NCI-H1092 (cell line): ENCODE results near the gene FOCAD.
"Not testable (repeated sequence)": the region's sequence is repeated elsewhere in the genome, so short reads cannot be mapped to it uniquely, and the experiment has no call there.

ENCODE experiments used
- DNase-seq: peaks from one replicate; lab custom pipeline; 2025; lab: John Stamatoyannopoulos, UW

FOCAD gene

GRCh38 chr9:20684035-20684874 is at the start of gene FOCAD:
FOCAD (plus strand) TSS chr9:20684259; CDS start chr9:20715354, 31,095 bp downstream.
- DNase-seq: peak; percentile 97

- no peak for DNase-seq
Observed at GRCh38 chr9:20634895-20635294, 49.2 kb upstream of the FOCAD start.

- DNase-seq: no peak
Observed at GRCh38 chr9:20636888-20637440, 47.1 kb upstream of the FOCAD start.

DNA sequence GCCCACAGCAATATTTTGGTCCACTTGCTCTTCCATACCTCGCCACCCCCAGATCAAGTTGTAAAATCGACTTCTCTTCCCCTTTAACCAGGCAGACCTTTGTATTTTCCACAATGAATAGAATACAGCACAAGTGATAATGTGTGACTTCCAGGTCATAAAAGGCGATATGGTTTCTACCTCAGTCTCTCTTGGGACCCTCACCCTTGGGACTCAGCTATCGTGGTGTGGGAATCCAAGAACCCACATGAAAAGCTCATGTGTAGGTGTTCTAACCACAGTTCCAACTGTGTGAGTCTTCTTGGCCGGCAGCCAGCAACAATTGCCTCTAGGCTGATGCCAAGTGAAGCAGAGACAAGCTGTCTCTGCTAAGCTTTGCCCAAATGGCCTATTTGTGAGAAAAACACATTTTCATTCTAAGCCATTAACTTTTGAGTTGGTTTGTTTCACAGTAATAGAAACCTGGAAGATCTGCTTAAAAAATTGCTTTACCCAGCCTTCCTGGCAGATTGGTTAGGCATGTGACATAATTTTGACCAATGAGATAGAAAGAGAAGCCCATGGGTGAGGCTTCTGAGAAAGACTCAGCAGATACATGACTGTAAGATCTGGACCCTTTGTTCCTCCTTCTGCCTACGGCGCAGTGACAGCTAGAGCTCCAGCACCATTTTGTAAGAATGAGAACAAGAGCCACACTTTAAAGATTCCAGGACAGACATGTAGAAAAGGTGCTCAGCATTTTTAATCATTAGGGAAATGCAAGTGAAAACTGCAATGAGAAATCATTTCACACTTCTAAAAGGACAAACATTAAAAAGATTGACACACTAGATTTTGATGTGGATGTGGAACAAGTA is 43.5 kb upstream of the FOCAD start:
- peak; percentile 69 for DNase-seq

GRCh38 chr9:20642045-20642444 is 42.0 kb upstream of the FOCAD start:
- no peak for DNase-seq

DNA sequence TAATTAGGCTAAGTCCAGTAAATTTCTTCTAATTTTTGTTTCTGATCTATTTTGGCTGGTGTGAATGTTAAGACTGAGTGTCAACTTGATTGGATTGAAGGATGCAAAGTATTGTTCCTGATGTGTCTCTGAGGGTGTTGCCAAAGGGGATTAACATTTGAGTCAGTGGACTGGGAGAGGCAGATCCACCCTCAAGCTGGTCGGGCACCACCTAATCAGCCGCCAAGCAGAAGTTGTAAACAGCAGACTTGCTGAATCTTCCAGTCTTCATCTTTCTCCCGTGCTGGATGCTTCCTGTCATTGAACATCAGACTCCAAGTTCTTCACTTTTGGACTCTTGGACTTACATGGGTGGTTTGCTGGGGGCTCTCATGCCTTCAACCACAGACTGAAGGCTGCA is 40.4 kb upstream of the FOCAD start:
- no peak for DNase-seq

DNA sequence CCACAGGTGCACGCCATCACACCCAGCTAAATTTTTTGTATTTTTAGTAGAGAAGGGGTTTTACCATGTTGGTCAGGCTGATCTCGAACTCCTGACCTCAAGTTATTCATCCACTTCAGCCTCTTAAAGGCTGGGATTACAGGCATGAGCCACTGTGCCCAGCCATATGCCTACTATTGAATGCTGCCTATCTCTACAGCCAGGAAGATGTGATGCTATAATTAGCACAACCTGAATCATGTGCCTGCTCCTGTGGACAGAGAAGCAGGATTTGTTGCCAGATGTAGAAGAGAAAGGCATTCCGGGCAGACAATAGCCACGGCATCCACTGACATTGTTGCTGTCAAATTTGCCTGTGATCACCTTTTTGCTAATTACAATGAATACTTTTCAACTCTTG is 37.4 kb upstream of the FOCAD start:
- no peak for DNase-seq

GRCh38 chr9:20649381-20649780 is 34.7 kb upstream of the FOCAD start:
- no peak for DNase-seq

GRCh38 chr9:20650313-20650712 is 33.7 kb upstream of the FOCAD start:
- no peak for DNase-seq

DNA sequence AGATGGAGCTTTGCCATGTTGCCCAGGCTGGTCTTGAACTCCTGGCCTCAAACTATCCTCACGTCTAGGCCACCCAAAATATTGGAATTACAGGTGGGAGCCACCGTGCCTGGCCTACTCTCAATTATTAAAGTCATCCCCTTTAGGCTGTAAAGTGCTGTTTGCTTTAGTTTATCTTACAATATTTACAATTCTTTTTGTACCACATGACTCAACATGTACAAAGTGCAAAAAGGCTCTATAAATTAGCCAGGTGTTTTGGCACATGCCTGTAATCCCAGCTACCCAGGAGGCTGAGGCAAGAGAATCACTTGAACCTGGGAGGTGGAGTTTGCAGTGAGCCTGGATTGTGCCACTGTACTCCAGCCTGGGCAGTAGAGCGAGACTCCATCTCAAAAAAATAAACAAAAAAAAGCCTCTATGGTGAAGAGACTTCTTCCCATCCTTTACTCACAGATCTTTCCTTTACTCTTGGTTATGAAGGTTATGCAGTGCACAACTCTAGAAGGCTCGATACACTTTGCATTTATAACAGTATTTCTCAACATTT is 33.2 kb upstream of the FOCAD start:
- no peak for DNase-seq

DNA sequence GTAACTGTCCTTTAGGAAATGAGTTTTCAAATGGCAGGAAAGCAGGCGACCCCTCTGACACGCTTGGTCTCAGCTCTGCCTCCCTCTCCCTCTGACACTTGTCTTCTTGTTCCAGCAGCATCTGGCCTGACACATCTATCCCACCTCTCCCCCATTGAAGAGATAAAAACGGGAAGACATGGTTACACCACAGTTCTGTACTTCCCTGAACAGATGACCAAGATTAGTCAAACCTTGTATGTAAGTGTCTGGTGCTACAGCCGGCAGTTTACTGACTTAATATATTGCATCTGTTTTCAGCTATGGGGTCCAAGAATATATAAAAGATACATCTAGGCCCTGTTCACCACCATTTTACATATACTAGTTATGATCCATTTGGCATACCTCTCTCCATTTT is 32.1 kb upstream of the FOCAD start:
- DNase-seq: no peak

- DNase-seq: not testable (repeated sequence)
Observed at GRCh38 chr9:20658246-20658667, 25.8 kb upstream of the FOCAD start.

DNA sequence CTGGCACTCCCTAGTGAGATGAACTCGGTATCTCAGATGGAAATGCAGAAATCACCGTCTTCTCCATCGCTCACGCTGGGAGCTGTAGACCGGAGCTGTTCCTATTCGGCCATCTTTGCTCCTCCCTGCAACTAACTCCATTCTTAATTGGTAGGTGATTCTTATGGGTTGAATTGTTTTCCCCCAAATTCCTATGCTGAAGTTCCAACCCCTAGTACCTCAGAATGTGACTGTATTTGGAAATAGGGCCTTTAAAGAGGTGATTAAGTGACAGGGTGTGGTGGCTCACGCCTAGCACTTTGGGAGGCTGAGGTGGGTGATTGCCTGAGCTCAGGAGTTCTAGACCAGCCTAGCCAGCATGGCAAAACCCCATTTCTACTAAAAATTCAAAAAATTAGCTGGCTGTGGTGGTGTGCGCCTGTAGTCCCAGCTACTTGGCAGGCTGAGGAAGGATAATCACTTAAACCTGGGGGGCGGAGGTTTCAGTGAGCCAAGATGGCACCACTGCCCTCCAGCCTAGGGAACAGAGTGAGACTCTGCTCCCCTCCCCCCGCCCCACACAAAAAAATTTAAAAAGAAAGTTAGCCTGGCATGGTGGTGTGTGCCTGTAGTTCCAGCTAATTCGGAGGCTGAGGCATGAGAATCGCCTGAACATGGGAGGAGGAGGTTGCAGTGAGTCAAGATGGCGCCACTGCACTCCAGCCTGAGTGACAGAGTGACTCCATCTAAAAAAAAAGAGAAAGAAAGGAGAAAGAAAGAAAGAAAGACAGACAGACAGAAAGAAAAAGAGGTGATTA is 25.2 kb upstream of the FOCAD start:
- no peak for DNase-seq

DNA sequence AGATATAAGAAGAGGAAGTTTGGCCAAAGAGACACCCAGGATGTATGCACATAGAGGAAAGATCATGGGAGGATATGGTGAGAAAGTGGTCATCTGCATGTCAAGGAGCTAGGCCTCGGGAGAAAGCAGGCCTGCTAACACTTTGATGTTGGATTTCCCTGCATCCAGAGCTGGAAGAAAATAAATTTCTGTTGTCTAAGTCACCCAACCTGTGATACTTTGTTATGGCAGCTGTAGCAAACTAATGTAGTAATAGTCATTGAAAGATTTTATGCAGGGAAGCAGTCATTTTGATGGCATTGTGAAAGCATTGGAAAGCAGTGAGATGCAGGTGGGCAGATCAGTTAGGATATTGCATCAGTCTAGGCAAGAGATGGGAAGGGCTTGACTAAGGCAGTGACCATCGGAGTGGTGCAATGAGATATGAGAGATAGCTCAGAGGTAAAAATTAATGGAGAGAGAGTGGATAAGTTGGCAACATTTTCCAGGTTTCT is 24.5 kb upstream of the FOCAD start:
- no peak for DNase-seq

DNA sequence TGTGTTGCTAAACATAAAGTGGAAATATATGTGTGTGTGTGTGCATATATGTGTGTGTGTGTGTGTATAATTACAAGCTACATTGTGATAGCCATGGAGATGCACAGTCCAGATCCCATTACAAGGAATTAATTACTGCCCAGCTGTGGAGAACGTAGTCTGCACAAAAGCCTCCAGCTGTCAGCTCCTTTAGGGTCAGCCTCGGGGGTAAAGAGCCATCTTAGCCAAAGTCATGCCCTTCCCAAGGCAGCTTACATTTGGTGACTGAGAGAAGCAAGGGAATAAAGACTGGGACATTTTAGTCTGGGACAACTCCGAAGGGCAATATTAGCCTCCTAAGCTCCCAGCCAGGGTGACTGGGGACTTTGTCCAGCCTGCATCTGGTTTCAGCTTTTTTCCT is 21.9 kb upstream of the FOCAD start:
- DNase-seq: no peak

DNA sequence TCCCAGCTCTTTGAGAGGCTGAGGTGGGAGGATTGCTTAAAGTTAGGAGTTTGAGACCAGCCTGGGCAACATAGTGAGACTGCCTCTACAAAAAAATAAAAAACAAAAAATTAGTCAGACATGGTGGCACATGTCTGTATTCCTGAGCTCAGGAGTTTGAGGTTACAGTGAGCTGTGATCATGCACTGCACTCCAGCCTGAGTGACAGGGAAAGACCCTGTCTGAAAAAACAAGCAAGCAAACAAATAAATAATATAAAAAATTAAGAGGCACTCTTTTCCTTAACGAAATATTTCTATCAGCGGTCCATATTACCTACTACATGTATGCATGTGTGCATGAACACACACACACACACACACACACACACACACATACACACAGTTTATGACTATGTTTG is 20.9 kb upstream of the FOCAD start:
- DNase-seq: no peak

DNA sequence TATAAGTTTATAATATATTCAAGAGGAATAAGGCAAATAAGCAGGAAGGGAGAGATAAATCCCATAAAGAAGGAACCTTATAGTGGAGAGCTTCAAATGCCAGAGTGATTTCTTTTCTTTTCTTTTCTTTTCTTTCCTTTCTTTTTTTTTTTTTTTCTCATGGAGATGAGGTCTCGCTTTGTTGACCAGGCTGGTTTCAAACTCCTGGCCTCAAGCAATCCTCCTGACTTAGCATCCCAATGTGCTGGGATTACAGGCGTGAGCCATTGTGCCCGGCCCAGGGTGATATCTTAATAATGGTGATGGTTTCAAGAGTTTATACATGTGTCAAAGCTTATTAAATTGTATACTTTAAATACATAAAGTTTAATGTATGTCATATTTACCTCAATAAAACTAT is 19.6 kb upstream of the FOCAD start:
- DNase-seq: no peak

GRCh38 chr9:20670395-20670794 is 13.7 kb upstream of the FOCAD start:
- DNase-seq: no peak

GRCh38 chr9:20671635-20672034 is 12.4 kb upstream of the FOCAD start:
- DNase-seq: no peak

GRCh38 chr9:20673537-20673936 is 10.5 kb upstream of the FOCAD start:
- DNase-seq: not testable (repeated sequence)

- DNase-seq: no peak
Observed at GRCh38 chr9:20681467-20681866, 2.6 kb upstream of the FOCAD start.
